AG04450 (cell line): ENCODE measurements around the gene GPR151. TPM values are rescaled to one million over a fixed set of nuclear protein-coding genes. Genes with fewer than 3 reads are reported as not detected.

Experiments used
- CTCF ChIA-PET: fragments of 300-600, 350-600 bp; formaldehyde crosslinking; extraction: SDS; loops from one replicate; lab custom pipeline; 2022; ENCODE audit warnings: antibody characterized with exemption, inconsistent platforms; lab: Charles Lee
- POLR2A ChIA-PET: fragments of 350-600 bp; formaldehyde crosslinking; extraction: SDS; loops from one replicate; lab custom pipeline; 2021; ENCODE audit warnings: antibody characterized with exemption, inconsistent platforms; lab: Yijun Ruan, JAX
- DNase-seq: peaks from one replicate; pipeline ENCODE4 v3.0.0-alpha.2; 2011; ENCODE audit warnings: low read depth, low spot score
- H3K27ac ChIP-seq: one replicate; pipeline ENCODE4 v1.5.1; 2012; ENCODE audit warnings: low read depth, low read length, control low read depth
- H3K27me3 ChIP-seq: one replicate; pipeline ENCODE4 v1.6.0; 2012; ENCODE audit warnings: low read length; ENCODE audit not compliant: control insufficient read depth, insufficient read depth
- H3K4me3 ChIP-seq: 2 replicates; pipeline ENCODE4 v1.5.1; 2011; ENCODE audit warnings: mild to moderate bottlenecking, low read depth, low read length, control low read depth
- H3K9me3 ChIP-seq: 2 replicates; pipeline ENCODE4 v1.5.1; 2012; ENCODE audit warnings: low read length; ENCODE audit not compliant: control insufficient read depth, insufficient read depth
- polyA plus RNA-seq: library from polyadenylated mRNA; depleted of rRNA; stranded (reverse); fragments of >200 nt; gene quantifications from 2 replicates; pipeline ENCODE4 v1.2.3, GENCODE V29; 2011
- TF ChIP-seq, protein P1 (sequence below): IDR thresholded peaks from 2 replicates; pipeline ENCODE4 v1.5.1; 2011; ENCODE audit warnings: low read depth, low read length, control low read depth, inconsistent platforms

The GPR151 gene
- polyA plus RNA-seq, 1 experiment, result not detected

DNA sequence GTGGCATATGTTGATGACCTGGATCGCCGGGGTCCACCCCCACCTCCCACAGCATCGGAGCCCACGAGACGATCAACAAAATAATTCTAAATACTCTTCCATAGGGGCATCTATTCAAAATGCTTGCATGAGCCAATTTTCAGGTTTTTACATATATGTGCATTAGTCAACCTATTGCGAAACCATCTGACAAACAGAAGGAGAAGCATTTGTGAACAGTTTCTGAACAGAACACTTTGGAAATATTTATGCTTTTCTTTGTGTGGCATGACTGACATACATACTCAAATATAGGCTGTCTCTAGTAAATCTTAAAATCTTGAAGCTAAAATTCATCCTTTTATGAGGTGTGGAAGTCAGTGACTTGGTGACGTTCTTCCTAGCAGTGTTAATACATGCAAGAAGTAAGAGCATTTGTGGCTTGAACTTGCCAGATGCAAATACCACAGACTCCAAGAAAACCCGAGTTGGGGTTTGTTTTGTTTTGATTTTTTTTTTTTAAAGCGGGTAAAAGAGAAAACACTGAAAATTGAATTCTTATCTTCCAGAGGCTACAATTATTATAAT lies 5.3 kb downstream of the GPR151 start:
- no peaks in the 10 kb centered on the region for H3K27me3 ChIP-seq
- H3K27ac ChIP-seq, result no peak overlapping the region
- no peaks in the 10 kb centered on the region for H3K9me3 ChIP-seq
- no peak for DNase-seq
- CTCF ChIA-PET, result interaction anchor here (0.6 to 1.4 kb wide), 3 partner anchors 23 to 678 kb away, joined by 4 to 14 read pairs (median 5); no protein-coding TSS in a partner anchor
- TF ChIP-seq, protein P1, sequence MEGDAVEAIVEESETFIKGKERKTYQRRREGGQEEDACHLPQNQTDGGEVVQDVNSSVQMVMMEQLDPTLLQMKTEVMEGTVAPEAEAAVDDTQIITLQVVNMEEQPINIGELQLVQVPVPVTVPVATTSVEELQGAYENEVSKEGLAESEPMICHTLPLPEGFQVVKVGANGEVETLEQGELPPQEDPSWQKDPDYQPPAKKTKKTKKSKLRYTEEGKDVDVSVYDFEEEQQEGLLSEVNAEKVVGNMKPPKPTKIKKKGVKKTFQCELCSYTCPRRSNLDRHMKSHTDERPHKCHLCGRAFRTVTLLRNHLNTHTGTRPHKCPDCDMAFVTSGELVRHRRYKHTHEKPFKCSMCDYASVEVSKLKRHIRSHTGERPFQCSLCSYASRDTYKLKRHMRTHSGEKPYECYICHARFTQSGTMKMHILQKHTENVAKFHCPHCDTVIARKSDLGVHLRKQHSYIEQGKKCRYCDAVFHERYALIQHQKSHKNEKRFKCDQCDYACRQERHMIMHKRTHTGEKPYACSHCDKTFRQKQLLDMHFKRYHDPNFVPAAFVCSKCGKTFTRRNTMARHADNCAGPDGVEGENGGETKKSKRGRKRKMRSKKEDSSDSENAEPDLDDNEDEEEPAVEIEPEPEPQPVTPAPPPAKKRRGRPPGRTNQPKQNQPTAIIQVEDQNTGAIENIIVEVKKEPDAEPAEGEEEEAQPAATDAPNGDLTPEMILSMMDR, result no peak
- no peak overlapping the region for H3K4me3 ChIP-seq
- POLR2A ChIA-PET, result no interaction called here

DNA sequence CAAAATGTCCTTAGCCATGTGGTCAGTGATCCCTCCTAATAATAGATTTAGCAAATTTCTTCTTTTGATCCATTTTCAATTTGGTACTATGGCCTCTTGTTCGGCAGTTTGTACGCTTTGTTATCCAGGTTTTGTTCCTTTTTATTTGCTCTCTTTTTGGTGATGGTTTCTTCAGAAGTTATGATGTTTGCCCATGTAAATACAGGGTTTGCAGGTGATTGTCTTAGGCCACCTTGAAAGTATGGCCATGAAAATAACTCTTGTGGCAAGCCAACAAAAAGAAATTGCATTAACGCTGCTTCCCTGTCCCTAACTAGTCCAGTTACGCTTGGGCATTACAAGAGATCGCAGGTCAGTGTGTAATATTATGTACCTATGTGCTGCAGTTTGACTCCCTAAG lies 8.6 kb downstream of the GPR151 start:
- no peak overlapping the region for H3K4me3 ChIP-seq
- DNase-seq, result no peak
- H3K27me3 ChIP-seq, result no peaks in the 10 kb centered on the region
- H3K9me3 ChIP-seq, result no peaks in the 10 kb centered on the region
- ChIA-PET POLR2A (no interaction called here), CTCF (no interaction called here)
- H3K27ac ChIP-seq, result no peak overlapping the region
- TF ChIP-seq, protein P1, result no peak

DNA sequence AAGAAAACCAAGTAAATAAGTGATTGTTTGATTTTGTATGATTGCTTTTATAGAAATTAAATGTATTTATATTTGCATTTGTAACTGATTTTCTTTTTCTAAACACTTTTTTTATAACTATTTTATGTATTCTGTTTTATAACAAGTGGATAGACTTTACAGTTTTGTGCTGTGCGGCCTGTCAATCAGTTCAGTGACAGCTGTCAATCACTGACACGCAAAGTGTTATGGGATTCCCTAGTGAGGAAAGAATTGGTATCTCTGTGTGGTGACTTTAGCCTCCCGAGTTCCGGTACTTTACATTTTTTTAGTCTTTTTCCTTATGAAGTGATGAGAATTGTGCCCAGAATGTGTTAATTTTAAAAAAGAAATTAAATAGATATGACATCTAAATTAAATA lies 16.3 kb downstream of the GPR151 start:
- Histone ChIP-seq H3K27ac (no peak overlapping the region), H3K27me3 (no peaks in the 10 kb centered on the region), H3K4me3 (no peak overlapping the region), H3K9me3 (no peaks in the 10 kb centered on the region)
- ChIA-PET POLR2A (no interaction called here), CTCF (interaction anchor here (1.3 to 2.2 kb wide), 2 partner anchors 34 to 53 kb away, joined by 5 to 6 read pairs; no protein-coding TSS in a partner anchor)
- TF ChIP-seq, protein P1, result no peak
- DNase-seq, result no peak

DNA sequence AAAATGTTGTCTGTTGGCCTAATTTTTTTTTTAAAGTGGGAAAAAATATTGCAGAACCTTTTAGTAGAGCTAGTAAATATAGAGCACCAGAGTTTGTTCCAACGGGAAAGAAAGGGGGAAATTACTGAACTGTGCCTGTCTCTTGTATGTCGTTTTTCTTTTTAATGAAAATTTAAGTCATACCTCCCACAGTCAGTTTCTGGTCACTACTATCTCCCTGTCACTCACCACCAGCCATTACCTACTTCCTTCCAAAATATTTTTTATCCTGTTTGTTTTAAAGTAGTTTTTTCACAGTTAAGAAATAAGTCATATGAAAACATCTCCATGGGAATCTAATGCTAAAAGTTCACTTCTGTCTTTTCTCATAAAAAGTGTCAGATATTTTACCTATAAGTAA lies 21.3 kb downstream of the GPR151 start:
- no peak for DNase-seq
- CTCF ChIA-PET, result no interaction called here
- POLR2A ChIA-PET, result no interaction called here
- no peaks in the 10 kb centered on the region for H3K9me3 ChIP-seq
- no peak overlapping the region for H3K4me3 ChIP-seq
- TF ChIP-seq, protein P1, result no peak
- H3K27me3 ChIP-seq, result no peaks in the 10 kb centered on the region
- no peak overlapping the region for H3K27ac ChIP-seq

GRCh38 chr5:146490089-146490843 lies 25.7 kb downstream of the GPR151 start:
- CTCF ChIA-PET, result interaction anchor here (0.6 to 1.2 kb wide), 2 partner anchors 24 to 44 kb away, joined by 3 to 6 read pairs; partner anchors contain the start of gene TCERG1
- DNase-seq, result no peak
- TF ChIP-seq, protein P1, result no peak
- Histone ChIP-seq H3K4me3 (no peak overlapping the region), H3K27ac (no peak overlapping the region), H3K27me3 (no peaks in the 10 kb centered on the region), H3K9me3 (no peaks in the 10 kb centered on the region)
- POLR2A ChIA-PET, result no interaction called here
